Tibial nerve (tissue), 4 donors: ENCODE results near the gene ADRM1. TPM values are rescaled to one million over a fixed set of nuclear protein-coding genes. Genes with fewer than 3 reads are reported as not detected.

ENCODE experiments used
- DNase-seq, 2 donors: peaks; one replicate each; pipeline ENCODE4 v3.0.0-alpha.2; 2019; ENCODE audit warnings: low spot score in 2 of 2
- H3K27ac ChIP-seq, 4 donors: fragments of 200-600 bp; sonication (generic) in 3 of 4; one replicate each; pipeline ENCODE4 v1.5.1; 2017 to 2019; ENCODE audit warnings: mild to moderate bottlenecking in 1 of 4
- H3K27me3 ChIP-seq, 2 donors: fragments of 200-600 bp; sonication (generic) in 1 of 2; one replicate each; pipeline versions ENCODE4 v1.5.1 to v1.6.0; 2017 to 2019
- H3K36me3 ChIP-seq, 3 donors: fragments of 200-600 bp; sonication (generic); one replicate each; pipeline ENCODE4 v1.5.1; 2018 to 2019
- H3K4me1 ChIP-seq, 4 donors: fragments of 200-600 bp; sonication (generic) in 3 of 4; one replicate each; pipeline ENCODE4 v1.5.1; 2017 to 2019
- H3K4me3 ChIP-seq, 4 donors: fragments of 200-600 bp; sonication (generic) in 3 of 4; one replicate each; pipeline ENCODE4 v1.5.1; 2017 to 2019; ENCODE audit warnings: mild to moderate bottlenecking in 1 of 4, moderate library complexity in 1 of 4
- H3K9me3 ChIP-seq, 4 donors: fragments of 200-600 bp; sonication (generic) in 3 of 4; one replicate each; pipeline ENCODE4 v1.5.1; 2017 to 2019
- CTCF ChIP-seq, 5 experiments: fragments of 200-600 bp in 3 of 5; fragments of 450-650 bp in 2 of 5; sonication (generic) in 3 of 5; IDR thresholded peaks; one replicate each; pipeline ENCODE4 v1.5.1; 2016 to 2019; ENCODE audit warnings: antibody characterized with exemption in 5 of 5, mild to moderate bottlenecking in 3 of 5, moderate library complexity in 2 of 5
- EP300 ChIP-seq, 2 donors: sonication (generic); formaldehyde crosslinking; IDR thresholded peaks; one replicate each; pipeline ENCODE4 v1.6.1; 2017; ENCODE audit warnings: antibody characterized with exemption in 2 of 2, mild to moderate bottlenecking in 1 of 2
- POLR2A ChIP-seq, 2 donors: fragments of 450-650 bp; IDR thresholded peaks; one replicate each; pipeline ENCODE4 v1.6.1; 2017; ENCODE audit warnings: antibody characterized with exemption in 2 of 2, mild to moderate bottlenecking in 2 of 2, moderate library complexity in 2 of 2
- WGBS, 2 donors: methylation state at CpG; one replicate each; pipeline ENCODE4 v1.1.5; 2018; 5-methylcytosine and 5-hydroxymethylcytosine counted together
- total RNA-seq, 4 donors: library from RNA; depleted of rRNA; stranded (reverse); fragments of >200 nt; gene quantifications; one replicate each; pipeline ENCODE4 v1.1.0, GENCODE V29; 2016

Gene ADRM1
- total RNA-seq, 4 donors from 2014 or later: 111 to 132 (median 129) TPM

GRCh38 chr20:62333820-62334595, 31.2 kb downstream of the ADRM1 start:
- Histone ChIP-seq H3K9me3 (no peaks in the 10 kb centered on the region), H3K36me3 (peaks cover 0 to 94% (median 0%) of the 10 kb centered on the region in 3 donors), H3K27ac (no peak overlapping the region), H3K4me1 (no peaks in the 10 kb centered on the region), H3K4me3 (no peak overlapping the region), H3K27me3 (no peaks in the 10 kb centered on the region)
- DNase-seq: no peak
- 63 to 78% methylated on average over 7 to 32 of the region's 37 CpGs for WGBS, 2 donors
- TF ChIP-seq EP300 (IDR thresholded peaks at IDR 0.05) (no peak), POLR2A (IDR thresholded peaks at IDR 0.05) (no peak), CTCF (IDR thresholded peaks at IDR 0.05) (no peak)

GRCh38 chr20:62334881-62335280, 32.1 kb downstream of the ADRM1 start:
- Histone ChIP-seq H3K27ac (no peak overlapping the region), H3K36me3 (peaks cover 0 to 89% (median 0%) of the 10 kb centered on the region in 3 donors), H3K4me1 (no peaks in the 10 kb centered on the region), H3K9me3 (no peaks in the 10 kb centered on the region), H3K4me3 (no peak overlapping the region), H3K27me3 (no peaks in the 10 kb centered on the region)
- 86 to 100% methylated on average over 1 to 13 of the region's 13 CpGs for WGBS, 2 donors
- no peak for TF ChIP-seq EP300 (IDR thresholded peaks at IDR 0.05)
- no peak for TF ChIP-seq POLR2A (IDR thresholded peaks at IDR 0.05)
- no peak for TF ChIP-seq CTCF (IDR thresholded peaks at IDR 0.05)
- DNase-seq: no peak

GRCh38 chr20:62335532-62335931, 32.7 kb downstream of the ADRM1 start:
- no peak overlapping the region for H3K4me3 ChIP-seq
- WGBS, 2 donors: 87 to 90% methylated on average over 6 of the region's 6 CpGs
- no peaks in the 10 kb centered on the region for H3K9me3 ChIP-seq
- no peak overlapping the region for H3K27ac ChIP-seq
- TF ChIP-seq CTCF (IDR thresholded peaks at IDR 0.05) (no peak), EP300 (IDR thresholded peaks at IDR 0.05) (no peak), POLR2A (IDR thresholded peaks at IDR 0.05) (no peak)
- no peaks in the 10 kb centered on the region for H3K4me1 ChIP-seq
- DNase-seq: no peak
- peaks cover 0 to 88% (median 0%) of the 10 kb centered on the region in 3 donors for H3K36me3 ChIP-seq
- H3K27me3 ChIP-seq: no peaks in the 10 kb centered on the region

GRCh38 chr20:62336329-62336728, 33.5 kb downstream of the ADRM1 start:
- TF ChIP-seq CTCF (IDR thresholded peaks at IDR 0.05): no peak
- TF ChIP-seq EP300 (IDR thresholded peaks at IDR 0.05): no peak
- no peak for TF ChIP-seq POLR2A (IDR thresholded peaks at IDR 0.05)
- no peaks in the 10 kb centered on the region for H3K4me1 ChIP-seq
- H3K4me3 ChIP-seq: no peak overlapping the region
- no peaks in the 10 kb centered on the region for H3K27me3 ChIP-seq
- H3K36me3 ChIP-seq: peaks cover 0 to 87% (median 0%) of the 10 kb centered on the region in 3 donors
- no peaks in the 10 kb centered on the region for H3K9me3 ChIP-seq
- WGBS, 2 donors: 69 to 87% methylated on average over 6 to 11 of the region's 11 CpGs
- DNase-seq: no peak
- H3K27ac ChIP-seq: no peak overlapping the region

- DNase-seq: no peak
- Histone ChIP-seq H3K4me1 (no peaks in the 10 kb centered on the region), H3K36me3 (peaks cover 0 to 87% (median 0%) of the 10 kb centered on the region in 3 donors), H3K9me3 (no peaks in the 10 kb centered on the region), H3K27ac (no peak overlapping the region), H3K4me3 (no peak overlapping the region), H3K27me3 (no peaks in the 10 kb centered on the region)
- 92 to 93% methylated on average over 51 to 52 of the region's 53 CpGs for WGBS, 2 donors
- no peak for TF ChIP-seq CTCF (IDR thresholded peaks at IDR 0.05)
- TF ChIP-seq POLR2A (IDR thresholded peaks at IDR 0.05): no peak
- TF ChIP-seq EP300 (IDR thresholded peaks at IDR 0.05): no peak
These were observed 34.2 kb downstream of the ADRM1 start for GRCh38 chr20:62336775-62337557.
